Cardiac muscle cell (in vitro differentiated cells and primary cell): ENCODE data around the gene ADCY3. TPM values are rescaled to one million over a fixed set of nuclear protein-coding genes. Genes with fewer than 3 reads are reported as not detected.

Experiments used
- DNase-seq, 2 donors: peaks; one replicate each; pipeline versions ENCODE4 v3.0.0 to v3.0.0-alpha.2; 2010 to 2017; ENCODE audit warnings: low read depth in 1 of 2, low spot score in 1 of 2
- H3K27ac ChIP-seq: fragments of 200-600 bp; sonication (generic); 2 replicates; pipeline ENCODE4 v1.5.1; 2016
- H3K27me3 ChIP-seq: fragments of 200-600 bp; sonication (generic); 2 replicates; pipeline ENCODE4 v1.6.0; 2016; ENCODE audit warnings: control low read depth
- H3K36me3 ChIP-seq: fragments of 200-600 bp; sonication (generic); 2 replicates; pipeline ENCODE4 v1.5.1; 2016; ENCODE audit warnings: control low read depth
- H3K4me1 ChIP-seq: fragments of 200-600 bp; sonication (generic); 2 replicates; pipeline ENCODE4 v1.8.1; 2017; ENCODE audit warnings: low read depth, mild to moderate bottlenecking, mixed run types
- H3K4me3 ChIP-seq: fragments of 200-600 bp; sonication (generic); 2 replicates; pipeline ENCODE4 v1.5.1; 2016; ENCODE audit warnings: mild to moderate bottlenecking
- H3K9me3 ChIP-seq: fragments of 200-600 bp; sonication (generic); 2 replicates; pipeline ENCODE4 v1.5.1; 2017; ENCODE audit warnings: low read depth, mild to moderate bottlenecking, control low read depth
- polyA plus RNA-seq: library from polyadenylated mRNA; unstranded; fragments of >200 nt; fragmentation: Nextera tagmentation; extraction: Ambion mirVana; gene quantifications from 2 replicates; pipeline ENCODE4 v1.2.1, GENCODE V29; 2016
- total RNA-seq: library from RNA; depleted of rRNA; stranded (reverse); fragments of >200 nt; gene quantifications from 2 replicates; pipeline ENCODE4 v1.2.3, GENCODE V29; 2016
- TF ChIP-seq, protein P1 (sequence below): IDR thresholded peaks from 2 replicates; pipeline ENCODE4 v1.5.1; 2012; ENCODE audit warnings: low read depth, mild to moderate bottlenecking, low read length

ADCY3 gene
- total and polyA plus RNA-seq, 2 experiments from 2014 or later, result 2.3 to 9.2 TPM

- H3K27ac ChIP-seq, result no peak overlapping the region
- TF ChIP-seq, protein P1, sequence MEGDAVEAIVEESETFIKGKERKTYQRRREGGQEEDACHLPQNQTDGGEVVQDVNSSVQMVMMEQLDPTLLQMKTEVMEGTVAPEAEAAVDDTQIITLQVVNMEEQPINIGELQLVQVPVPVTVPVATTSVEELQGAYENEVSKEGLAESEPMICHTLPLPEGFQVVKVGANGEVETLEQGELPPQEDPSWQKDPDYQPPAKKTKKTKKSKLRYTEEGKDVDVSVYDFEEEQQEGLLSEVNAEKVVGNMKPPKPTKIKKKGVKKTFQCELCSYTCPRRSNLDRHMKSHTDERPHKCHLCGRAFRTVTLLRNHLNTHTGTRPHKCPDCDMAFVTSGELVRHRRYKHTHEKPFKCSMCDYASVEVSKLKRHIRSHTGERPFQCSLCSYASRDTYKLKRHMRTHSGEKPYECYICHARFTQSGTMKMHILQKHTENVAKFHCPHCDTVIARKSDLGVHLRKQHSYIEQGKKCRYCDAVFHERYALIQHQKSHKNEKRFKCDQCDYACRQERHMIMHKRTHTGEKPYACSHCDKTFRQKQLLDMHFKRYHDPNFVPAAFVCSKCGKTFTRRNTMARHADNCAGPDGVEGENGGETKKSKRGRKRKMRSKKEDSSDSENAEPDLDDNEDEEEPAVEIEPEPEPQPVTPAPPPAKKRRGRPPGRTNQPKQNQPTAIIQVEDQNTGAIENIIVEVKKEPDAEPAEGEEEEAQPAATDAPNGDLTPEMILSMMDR, result no peak
- H3K4me3 ChIP-seq, result no peak overlapping the region
- H3K9me3 ChIP-seq, result no peaks in the 10 kb centered on the region
- no peak for DNase-seq
- H3K4me1 ChIP-seq, result no peaks in the 10 kb centered on the region
- no peaks in the 10 kb centered on the region for H3K27me3 ChIP-seq
- H3K36me3 ChIP-seq, result no peaks in the 10 kb centered on the region
Measured at GRCh38 chr2:24891201-24891600, 28.8 kb downstream of the ADCY3 start.

DNA sequence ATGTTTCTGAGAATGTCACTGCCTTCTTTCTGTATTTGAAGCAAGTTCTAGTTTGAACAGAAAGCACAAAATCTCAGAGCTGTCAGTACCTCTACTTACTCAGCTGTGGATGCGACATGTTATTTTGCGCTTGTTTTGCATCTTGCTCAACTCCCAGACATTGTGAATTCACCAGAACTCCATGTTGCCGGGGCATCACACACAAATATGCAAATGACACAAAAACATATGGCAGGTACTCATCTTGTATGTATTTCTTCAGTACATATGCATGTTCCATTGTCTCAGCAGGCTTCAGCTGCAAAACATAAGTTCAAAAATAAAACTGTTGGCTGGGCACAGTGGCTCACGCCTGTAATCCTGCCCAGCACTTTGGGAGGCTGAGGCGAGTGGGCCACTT lies 30.8 kb downstream of the ADCY3 start:
- TF ChIP-seq, protein P1, result no peak
- peaks cover 3% of the 10 kb centered on the region for H3K4me1 ChIP-seq
- no peak overlapping the region for H3K4me3 ChIP-seq
- H3K36me3 ChIP-seq, result no peaks in the 10 kb centered on the region
- H3K9me3 ChIP-seq, result no peaks in the 10 kb centered on the region
- H3K27ac ChIP-seq, result no peak overlapping the region
- no peak for DNase-seq
- H3K27me3 ChIP-seq, result no peaks in the 10 kb centered on the region

GRCh38 chr2:24888177-24888576 lies 31.9 kb downstream of the ADCY3 start:
- TF ChIP-seq, protein P1, result no peak
- no peaks in the 10 kb centered on the region for H3K36me3 ChIP-seq
- H3K4me3 ChIP-seq, result no peak overlapping the region
- H3K27me3 ChIP-seq, result no peaks in the 10 kb centered on the region
- H3K4me1 ChIP-seq, result peaks cover 3% of the 10 kb centered on the region
- DNase-seq, result no peak
- H3K27ac ChIP-seq, result no peak overlapping the region
- H3K9me3 ChIP-seq, result no peaks in the 10 kb centered on the region

GRCh38 chr2:24887307-24887874 lies 32.6 kb downstream of the ADCY3 start:
- Histone ChIP-seq H3K4me3 (no peak overlapping the region), H3K36me3 (no peaks in the 10 kb centered on the region), H3K4me1 (peaks cover 3% of the 10 kb centered on the region), H3K9me3 (no peaks in the 10 kb centered on the region), H3K27ac (no peak overlapping the region), H3K27me3 (no peaks in the 10 kb centered on the region)
- no peak for DNase-seq
- TF ChIP-seq, protein P1, result no peak

DNA sequence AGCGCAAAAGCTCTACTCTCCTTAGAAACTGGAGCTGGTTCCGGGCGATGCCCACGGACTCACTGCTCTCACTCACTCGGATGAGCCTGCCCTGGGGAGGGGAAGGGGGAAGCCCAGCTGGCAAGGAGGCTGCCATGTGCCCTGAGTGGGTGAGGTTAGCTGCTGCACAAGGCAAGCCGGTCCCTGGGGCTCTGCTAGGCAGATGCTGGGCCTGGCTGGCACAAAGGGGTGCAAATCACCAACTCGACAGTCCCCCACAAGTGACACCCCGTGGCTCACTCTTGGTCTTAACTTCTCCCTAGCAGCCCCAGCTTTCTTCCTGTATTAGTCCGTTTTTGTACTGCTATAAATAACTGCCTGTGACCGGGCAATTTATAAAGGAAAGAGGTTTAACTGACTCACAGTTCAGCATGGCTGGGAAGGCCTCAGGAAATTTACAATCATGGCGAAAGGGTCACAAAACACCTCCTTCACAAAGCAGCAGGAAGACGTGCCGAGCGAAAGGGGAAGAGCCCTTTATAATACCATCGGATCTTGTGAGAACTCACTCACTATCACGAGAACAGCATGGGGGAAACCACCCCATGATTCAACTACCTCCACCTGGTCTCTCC lies 33.2 kb downstream of the ADCY3 start:
- Histone ChIP-seq H3K4me3 (no peak overlapping the region), H3K27ac (no peak overlapping the region)
- DNase-seq, result no peak

More for the DNA sequence above, 33.2 kb downstream of the ADCY3 start:
- Histone ChIP-seq H3K9me3 (no peaks in the 10 kb centered on the region), H3K27me3 (no peaks in the 10 kb centered on the region), H3K36me3 (no peaks in the 10 kb centered on the region), H3K4me1 (peaks cover 3% of the 10 kb centered on the region)
- TF ChIP-seq, protein P1, result no peak
